PC-3 (cell line): ENCODE measurements around the gene IGF1. TPM values are rescaled to one million over a fixed set of nuclear protein-coding genes. Genes with fewer than 3 reads are reported as not detected.

Source experiments
- ATAC-seq: fragments of 200-7000 bp; cut with Tn5 transposase; 2 replicates; pipeline ENCODE4 v1.9.1; 2020; ENCODE audit warnings: mild to moderate bottlenecking, moderate library complexity
- BruUV-seq: library from RNA; stranded (reverse); fragments of 400-500 nt; replicated peaks from 2 replicates; lab custom pipeline; 2021; lab: Mats Ljungman, UMichigan
- CTCF ChIA-PET: fragments of 300-600 bp; sonication (Branson Sonifier 250); formaldehyde crosslinking; loops from one replicate; lab custom pipeline; 2022; ENCODE audit warnings: antibody characterized with exemption; lab: Charles Lee
- POLR2A ChIA-PET: fragments of 300-600 bp; sonication (Branson Sonifier 250); formaldehyde crosslinking; loops from one replicate; lab custom pipeline; 2022; ENCODE audit warnings: antibody characterized with exemption; ENCODE audit not compliant: unreplicated experiment; lab: Charles Lee
- DNase-seq: peaks from one replicate; pipeline ENCODE4 v3.0.0-alpha.2; 2015
- H2AFZ ChIP-seq: fragments of 300-600 bp; sonication (generic); 2 replicates; pipeline ENCODE4 v1.6.0; 2016; ENCODE audit warnings: antibody characterized with exemption, low read length
- H3F3A ChIP-seq: fragments of 300-600 bp; sonication (generic); one replicate; pipeline ENCODE4 v1.6.0; 2017; ENCODE audit warnings: antibody characterized with exemption, low read length, control low read depth, mild to moderate bottlenecking; ENCODE audit not compliant: unreplicated experiment
- H3K27ac ChIP-seq: fragments of 300-600 bp; sonication (generic); 2 replicates; pipeline ENCODE4 v1.5.1; 2016; ENCODE audit warnings: mild to moderate bottlenecking, low read length
- H3K27me3 ChIP-seq: fragments of 300-600 bp; sonication (generic); 2 replicates; pipeline ENCODE4 v1.6.1; 2016; ENCODE audit warnings: low read length, mixed read lengths
- H3K36me3 ChIP-seq: fragments of 300-600 bp; sonication (generic); 2 replicates; pipeline ENCODE4 v1.6.1; 2016; ENCODE audit warnings: low read depth, mixed run types, low read length, mixed read lengths
- H3K4me1 ChIP-seq: fragments of 300-600 bp; sonication (generic); 2 replicates; pipeline ENCODE4 v1.5.1; 2016; ENCODE audit warnings: low read length; ENCODE audit not compliant: insufficient read depth
- H3K4me2 ChIP-seq: fragments of 300-600 bp; sonication (generic); 2 replicates; pipeline ENCODE4 v1.6.0; 2016; ENCODE audit warnings: low read length
- H3K4me3 ChIP-seq: fragments of 300-600 bp; sonication (generic); 2 replicates; pipeline ENCODE4 v1.5.1; 2016; ENCODE audit warnings: mild to moderate bottlenecking, low read length, mixed read lengths
- H3K79me2 ChIP-seq: fragments of 300-600 bp; sonication (generic); 2 replicates; pipeline ENCODE4 v1.6.1; 2017; ENCODE audit warnings: low read length, mixed read lengths
- H3K9ac ChIP-seq: fragments of 300-600 bp; sonication (generic); 2 replicates; pipeline ENCODE4 v1.6.0; 2016; ENCODE audit warnings: mild to moderate bottlenecking, low read length
- H3K9me2 ChIP-seq: fragments of 300-600 bp; sonication (generic); replicated peaks from 2 replicates; pipeline ENCODE4 v1.6.1; 2016; ENCODE audit warnings: mixed run types, low read length, mixed read lengths
- H3K9me3 ChIP-seq: fragments of 300-600 bp; sonication (generic); 2 replicates; pipeline ENCODE4 v1.6.1; 2016; ENCODE audit warnings: low read length, mixed read lengths
- H4K20me1 ChIP-seq: fragments of 300-600 bp; sonication (generic); 2 replicates; pipeline ENCODE4 v1.6.1; 2016; ENCODE audit warnings: low read length, mixed read lengths
- EZH2 ChIP-seq: fragments of 300-600 bp; sonication (generic); IDR thresholded peaks from one replicate; pipeline ENCODE4 v1.6.1; 2017; ENCODE audit warnings: antibody characterized with exemption, mild to moderate bottlenecking, low read length; ENCODE audit not compliant: unreplicated experiment
- EZH2phosphoT487 ChIP-seq: fragments of 300-600 bp; sonication (generic); IDR thresholded peaks from 2 replicates; pipeline ENCODE4 v1.6.1; 2018; ENCODE audit warnings: mild to moderate bottlenecking, antibody characterized with exemption, low read length, borderline replicate concordance
- intact Hi-C: fragments of 100-400 bp; cut with micrococcal nuclease; formaldehyde crosslinking; loops from 2 replicates; pipeline ENCODE4 v1.9.0; 2023
- total RNA-seq: library from RNA; depleted of rRNA; stranded (reverse); fragments of >200 nt; gene quantifications from 2 replicates; pipeline ENCODE4 v1.2.3, GENCODE V29; 2014
- TF ChIP-seq, protein P1 (sequence below): fragments of 300-600 bp; sonication (generic); conservative IDR thresholded peaks from 2 replicates; pipeline ENCODE4 v1.5.1; 2017; ENCODE audit warnings: antibody characterized with exemption, low read depth, mild to moderate bottlenecking, low read length

Gene IGF1
- total RNA-seq, 1 experiment from 2014 or later: not detected

DNA sequence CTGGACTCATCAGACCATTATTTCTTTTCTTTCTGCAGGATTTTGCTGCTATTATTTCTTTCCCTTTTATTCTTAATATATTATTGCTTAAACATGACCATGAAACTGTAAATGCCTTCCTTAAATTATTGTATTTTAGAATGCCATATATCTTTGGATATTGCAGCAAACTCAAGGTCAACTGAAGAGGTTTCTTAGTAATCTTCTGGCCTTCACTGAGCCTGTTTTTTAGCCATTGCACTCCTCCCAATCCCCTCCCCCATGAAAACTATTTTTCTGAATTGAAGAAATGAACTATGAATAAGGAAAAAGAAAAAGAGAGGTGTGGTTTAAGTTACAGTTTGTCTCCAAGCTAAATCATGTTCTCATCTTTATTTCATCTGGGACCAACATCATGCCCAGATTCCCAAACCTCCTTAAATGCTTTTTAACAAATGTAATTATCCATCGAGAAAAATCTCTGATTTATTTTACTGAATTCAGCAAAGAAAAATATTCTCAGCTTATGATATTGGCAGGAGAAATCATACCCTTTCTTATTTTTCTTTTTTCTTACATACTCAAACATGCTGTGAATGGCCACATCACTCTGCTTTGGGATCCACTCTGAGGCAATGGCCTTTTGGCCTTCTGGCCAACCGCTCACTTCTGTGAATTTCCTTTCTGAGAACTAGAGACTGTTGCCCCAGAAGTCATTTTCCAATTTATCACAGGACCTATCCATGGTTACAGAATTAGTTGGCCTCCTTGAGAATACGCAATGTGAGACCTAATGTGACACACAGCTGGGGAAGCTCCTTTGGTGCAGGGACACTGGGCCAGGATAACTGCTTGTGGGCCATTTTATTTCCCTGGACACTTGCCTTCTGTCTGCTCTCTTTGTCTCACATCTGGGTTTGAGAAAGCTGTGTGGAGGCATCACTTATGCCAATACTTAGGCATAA is 50.9 kb downstream of the IGF1 start:
- Histone ChIP-seq H3K27ac (no peak overlapping the region), H3K9me3 (no peaks in the 10 kb centered on the region), H3K27me3 (no peaks in the 10 kb centered on the region), H3K79me2 (no peaks in the 10 kb centered on the region), H3K9ac (no peak overlapping the region), H2AFZ (no peak overlapping the region), H3K4me1 (no peaks in the 10 kb centered on the region), H3F3A (no peaks in the 10 kb centered on the region), H3K9me2 (no peaks in the 10 kb centered on the region), H3K36me3 (no peaks in the 10 kb centered on the region), H4K20me1 (no peaks in the 10 kb centered on the region), H3K4me2 (no peak overlapping the region), H3K4me3 (no peak overlapping the region)
- ChIA-PET CTCF (no interaction called here), POLR2A (no interaction called here)
- no TSS peak for BruUV-seq
- ATAC-seq (no peak), DNase-seq (no peak)
- intact Hi-C loops: no loop called here
- TF ChIP-seq EZH2phosphoT487: no peak
- TF ChIP-seq EZH2: no peak
- TF ChIP-seq, protein P1, sequence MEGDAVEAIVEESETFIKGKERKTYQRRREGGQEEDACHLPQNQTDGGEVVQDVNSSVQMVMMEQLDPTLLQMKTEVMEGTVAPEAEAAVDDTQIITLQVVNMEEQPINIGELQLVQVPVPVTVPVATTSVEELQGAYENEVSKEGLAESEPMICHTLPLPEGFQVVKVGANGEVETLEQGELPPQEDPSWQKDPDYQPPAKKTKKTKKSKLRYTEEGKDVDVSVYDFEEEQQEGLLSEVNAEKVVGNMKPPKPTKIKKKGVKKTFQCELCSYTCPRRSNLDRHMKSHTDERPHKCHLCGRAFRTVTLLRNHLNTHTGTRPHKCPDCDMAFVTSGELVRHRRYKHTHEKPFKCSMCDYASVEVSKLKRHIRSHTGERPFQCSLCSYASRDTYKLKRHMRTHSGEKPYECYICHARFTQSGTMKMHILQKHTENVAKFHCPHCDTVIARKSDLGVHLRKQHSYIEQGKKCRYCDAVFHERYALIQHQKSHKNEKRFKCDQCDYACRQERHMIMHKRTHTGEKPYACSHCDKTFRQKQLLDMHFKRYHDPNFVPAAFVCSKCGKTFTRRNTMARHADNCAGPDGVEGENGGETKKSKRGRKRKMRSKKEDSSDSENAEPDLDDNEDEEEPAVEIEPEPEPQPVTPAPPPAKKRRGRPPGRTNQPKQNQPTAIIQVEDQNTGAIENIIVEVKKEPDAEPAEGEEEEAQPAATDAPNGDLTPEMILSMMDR: no peak

DNA sequence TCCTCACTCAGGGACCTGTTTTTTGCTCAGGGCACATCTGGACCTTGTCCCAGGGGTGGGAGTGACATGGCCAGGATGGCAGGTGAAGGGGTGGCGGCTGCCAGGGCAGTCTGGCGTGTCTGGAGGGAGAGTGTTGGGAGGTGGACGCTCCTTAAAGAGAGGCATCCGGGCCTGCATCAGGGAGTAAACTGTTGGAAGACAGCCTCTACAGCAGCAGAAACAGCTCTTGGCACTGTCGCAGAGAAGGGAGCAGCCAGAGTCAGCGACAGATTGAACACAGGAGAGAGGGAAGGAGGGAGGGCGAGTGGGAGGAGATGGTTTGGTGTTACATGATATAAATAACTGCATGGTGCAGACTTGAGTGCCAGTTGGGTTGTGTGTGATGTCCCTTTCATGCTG is 52.8 kb downstream of the IGF1 start:
- no peak for ATAC-seq
- H3K4me2 ChIP-seq: no peak overlapping the region
- H3F3A ChIP-seq: no peaks in the 10 kb centered on the region
- H2AFZ ChIP-seq: no peak overlapping the region
- no peak overlapping the region for H3K4me3 ChIP-seq
- no peak for DNase-seq
- ChIA-PET CTCF (no interaction called here), POLR2A (no interaction called here)
- no peak overlapping the region for H3K27ac ChIP-seq
- H3K9ac ChIP-seq: no peak overlapping the region
- no peaks in the 10 kb centered on the region for H3K9me3 ChIP-seq
- no TSS peak for BruUV-seq
- intact Hi-C loops: no loop called here
- H3K27me3 ChIP-seq: no peaks in the 10 kb centered on the region
- H3K9me2 ChIP-seq: no peaks in the 10 kb centered on the region
- no peaks in the 10 kb centered on the region for H3K36me3 ChIP-seq
- H4K20me1 ChIP-seq: no peaks in the 10 kb centered on the region
- no peaks in the 10 kb centered on the region for H3K79me2 ChIP-seq
- H3K4me1 ChIP-seq: no peaks in the 10 kb centered on the region
- TF ChIP-seq EZH2phosphoT487 (no peak), EZH2 (no peak)
- TF ChIP-seq, protein P1: no peak
